NCI-H446 (cell line): ENCODE data around the gene PXDN.
"Not testable (repeated sequence)": the region's sequence is repeated elsewhere in the genome, so short reads cannot be mapped to it uniquely, and the experiment has no call there.

Source experiments
- DNase-seq, 2 experiments: peaks; one replicate each; lab custom pipeline; 2025; lab: John Stamatoyannopoulos, UW

Gene PXDN

DNA sequence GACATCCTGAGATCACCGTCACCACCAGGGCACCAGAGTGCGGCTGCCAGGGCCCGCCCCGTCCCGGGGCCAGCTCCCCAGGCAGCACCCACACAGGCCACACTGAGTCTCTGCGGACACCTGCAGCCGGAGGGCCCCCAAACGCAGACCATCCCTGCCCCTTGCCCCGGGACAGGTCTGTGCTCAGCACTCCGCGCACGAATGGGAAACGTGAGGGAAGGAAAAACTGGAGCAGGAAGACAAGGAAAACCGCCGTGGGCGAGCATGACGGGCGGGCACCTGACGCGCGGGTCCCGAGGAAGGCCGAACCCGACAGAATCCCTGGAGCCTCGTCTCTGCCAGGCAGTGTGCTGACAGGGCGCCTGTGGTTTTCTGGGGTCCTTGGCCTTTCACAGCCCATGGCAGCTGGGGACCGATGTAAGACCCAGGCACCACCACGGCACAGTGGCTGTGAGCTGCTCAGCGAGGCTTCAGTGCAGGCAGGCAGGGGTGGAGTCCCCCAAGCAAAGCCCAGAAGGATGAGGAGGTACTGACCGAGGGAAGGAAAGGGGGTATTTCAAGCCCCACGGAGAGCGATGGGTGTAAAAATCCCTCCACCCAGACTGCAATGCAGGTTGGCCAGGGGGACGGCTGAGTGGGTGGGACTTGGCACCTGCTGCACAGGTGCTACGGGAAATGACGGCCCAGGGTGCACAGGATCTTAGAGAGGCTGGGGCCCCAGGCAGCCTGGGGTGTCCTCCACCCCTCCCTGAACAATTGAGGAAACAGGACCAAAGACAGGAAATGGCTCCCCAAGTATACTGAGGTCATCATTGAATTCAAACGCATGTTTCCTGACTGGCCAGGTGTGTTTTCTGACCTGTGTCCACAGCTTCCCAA, 59.0 kb downstream of the PXDN start:
- DNase-seq, result no peak

DNA sequence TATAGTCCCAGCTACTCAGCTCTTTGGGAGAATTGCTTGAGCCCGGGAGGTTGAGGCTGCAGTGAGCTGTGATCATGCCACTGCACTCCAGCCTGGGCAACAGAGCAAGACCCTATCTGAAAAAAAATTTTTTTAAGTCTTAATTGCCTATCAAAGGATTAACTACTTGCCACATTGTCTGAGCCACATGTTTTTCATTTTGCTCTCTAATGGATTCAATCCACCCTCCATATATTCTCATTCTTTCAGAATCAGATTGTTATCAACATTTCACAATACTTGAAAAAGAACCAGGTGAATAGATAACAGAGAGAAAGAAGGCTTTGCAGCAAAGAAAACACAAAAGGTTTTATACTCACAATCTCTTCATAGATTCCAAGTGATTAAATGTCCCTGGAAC, 61.0 kb downstream of the PXDN start:
- no peak for DNase-seq

DNA sequence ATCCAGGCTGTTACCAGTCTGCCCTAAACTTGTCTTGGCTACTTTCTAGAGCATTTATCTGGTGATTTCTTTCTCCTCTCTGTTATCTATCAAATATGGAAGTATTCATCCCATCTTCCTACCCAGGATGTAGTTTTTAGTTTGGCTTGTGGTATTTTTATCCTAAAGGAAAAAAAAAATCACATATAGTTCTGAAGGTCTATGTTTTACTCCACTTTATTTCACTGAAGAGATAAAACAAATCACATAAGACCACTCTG, 62.2 kb downstream of the PXDN start:
- DNase-seq, result no peak

DNA sequence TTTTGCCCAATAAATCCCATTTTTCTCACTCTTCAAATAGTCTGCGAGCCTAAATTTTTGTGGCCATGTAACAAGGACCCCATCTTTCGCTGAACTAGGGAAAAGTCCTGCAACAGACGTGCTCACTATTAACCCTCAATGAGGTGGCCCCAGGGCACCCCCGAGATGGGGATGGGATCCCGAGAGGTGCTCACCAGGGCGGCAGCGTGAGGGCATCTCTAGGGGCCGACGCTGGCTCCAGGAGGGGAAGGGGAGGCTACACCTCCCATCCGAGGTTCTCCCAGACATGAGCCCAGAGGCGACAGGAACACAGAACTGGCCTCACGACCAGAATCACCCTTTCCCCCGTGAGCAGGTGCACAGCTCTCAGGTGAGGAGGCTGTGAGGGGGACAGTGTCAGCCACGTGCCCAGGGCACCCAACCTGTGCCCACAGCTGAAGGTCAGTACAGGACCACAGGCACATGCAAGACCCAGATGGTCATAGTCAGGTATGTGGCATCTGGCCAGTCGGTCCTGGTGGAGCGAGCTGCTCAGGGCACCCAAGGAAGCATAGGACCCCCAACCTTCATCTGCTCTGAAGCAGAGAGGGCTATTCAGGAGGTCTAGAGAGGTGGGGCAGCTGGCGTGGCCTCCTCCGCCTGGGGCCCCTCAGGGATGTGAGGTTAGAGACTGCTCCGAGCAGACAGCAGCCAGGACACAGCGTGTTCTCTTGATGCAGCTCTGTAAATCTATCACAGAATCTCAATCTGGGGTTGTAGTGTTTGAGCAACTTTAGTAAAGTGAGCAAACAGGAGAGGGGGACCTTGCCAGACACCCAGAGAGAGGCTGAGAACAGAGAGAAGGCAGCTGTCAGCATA, 62.8 kb downstream of the PXDN start:
- no peak for DNase-seq

DNA sequence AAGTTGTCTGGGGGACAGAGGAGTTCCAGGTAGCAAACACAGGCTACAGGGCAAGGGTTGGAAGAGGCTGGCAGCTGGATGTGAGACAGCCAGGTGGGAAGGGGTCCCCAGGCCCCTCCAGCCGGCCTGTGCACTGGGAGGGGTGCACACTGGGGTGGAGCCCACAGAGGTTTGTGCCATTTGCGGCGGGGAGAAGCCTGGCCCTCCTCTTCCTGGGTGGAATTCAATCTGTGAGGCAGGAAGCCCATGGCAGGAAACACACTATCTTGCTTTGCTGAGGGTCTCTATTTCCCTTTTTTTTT, 63.3 kb downstream of the PXDN start:
- no peak for DNase-seq

DNA sequence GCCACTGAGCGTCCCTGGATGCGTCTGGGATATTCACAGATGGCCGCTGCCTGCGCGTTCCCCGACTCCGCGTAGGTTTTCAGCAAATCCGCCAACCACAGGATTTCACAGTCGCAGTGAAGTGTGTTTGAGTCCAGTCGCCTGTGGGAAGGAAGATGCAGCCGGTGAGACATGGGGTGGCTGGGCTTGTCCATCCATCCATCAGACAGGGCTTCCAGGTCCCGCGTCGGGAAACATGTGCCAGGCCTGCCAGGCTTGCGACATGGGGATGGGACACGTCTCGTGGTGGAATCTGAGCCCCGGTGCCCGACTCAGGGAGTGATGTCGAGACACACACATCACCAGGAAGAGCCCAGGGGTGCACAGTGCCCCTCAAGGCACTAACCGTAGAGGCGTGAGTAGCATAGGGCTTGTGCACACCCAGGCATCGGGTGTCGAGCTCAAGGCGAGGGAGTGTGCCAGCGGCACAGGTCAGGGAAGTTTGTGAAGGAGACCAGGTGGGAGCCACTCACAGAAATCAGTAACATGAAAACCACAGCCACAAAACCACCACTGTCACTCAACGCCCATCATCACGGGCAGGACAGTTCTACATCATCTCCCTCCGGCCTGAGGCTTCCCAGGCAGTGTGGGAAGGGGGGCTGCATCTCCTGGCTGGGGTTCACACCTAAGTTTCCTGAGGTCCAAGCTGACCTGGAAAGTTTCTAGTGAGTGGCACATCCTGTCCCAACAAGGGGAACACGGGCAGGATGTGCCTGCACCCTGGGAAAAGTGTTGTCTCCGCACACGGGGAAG, 63.9 kb downstream of the PXDN start:
- no peak for DNase-seq

DNA sequence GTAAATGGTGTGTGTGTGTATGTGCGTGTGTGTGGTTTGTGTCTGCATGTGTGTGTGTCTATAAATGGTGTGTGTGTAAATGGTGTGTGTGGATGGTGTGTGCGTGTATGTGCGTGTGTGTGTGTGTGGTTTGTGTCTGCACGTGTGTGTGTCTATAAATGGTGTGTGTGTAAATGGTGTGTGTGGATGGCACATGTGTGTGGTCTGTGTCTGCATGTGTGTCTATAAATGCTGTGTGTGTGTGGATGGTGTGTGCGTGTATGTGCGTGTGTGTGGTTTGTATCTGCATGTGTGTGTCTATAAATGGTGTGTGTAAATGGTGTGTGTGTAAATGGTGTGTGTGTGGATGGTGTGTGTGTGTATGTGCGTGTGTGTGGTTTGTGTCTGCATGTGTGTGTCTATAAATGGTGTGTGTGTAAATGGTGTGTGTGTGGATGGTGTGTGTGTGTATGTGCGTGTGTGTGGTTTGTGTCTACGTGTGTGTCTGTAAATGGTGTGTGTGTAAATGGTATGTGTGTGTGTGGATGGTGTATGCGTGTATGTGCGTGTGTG, 64.8 kb downstream of the PXDN start:
- not testable (repeated sequence) for DNase-seq

DNA sequence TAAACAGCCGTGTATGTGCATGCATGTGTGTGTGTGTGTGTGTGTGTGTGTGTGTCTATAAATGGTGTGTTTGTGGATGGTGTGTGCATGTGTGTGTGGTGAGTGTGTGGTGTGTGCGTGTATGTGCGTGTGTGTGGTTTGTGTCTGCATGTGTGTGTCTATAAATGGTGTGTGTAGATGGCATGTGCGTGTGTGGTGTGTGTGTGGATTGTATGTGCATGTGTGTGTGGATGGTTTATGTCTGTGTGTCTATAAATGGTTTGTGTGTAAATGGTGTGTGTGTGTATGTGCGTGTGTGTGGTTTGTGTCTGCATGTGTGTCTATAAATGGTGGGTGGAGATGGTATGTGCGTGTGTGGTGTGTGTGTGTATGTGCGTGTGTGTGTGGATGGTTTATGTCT, 65.2 kb downstream of the PXDN start:
- DNase-seq, result not testable (repeated sequence)

DNA sequence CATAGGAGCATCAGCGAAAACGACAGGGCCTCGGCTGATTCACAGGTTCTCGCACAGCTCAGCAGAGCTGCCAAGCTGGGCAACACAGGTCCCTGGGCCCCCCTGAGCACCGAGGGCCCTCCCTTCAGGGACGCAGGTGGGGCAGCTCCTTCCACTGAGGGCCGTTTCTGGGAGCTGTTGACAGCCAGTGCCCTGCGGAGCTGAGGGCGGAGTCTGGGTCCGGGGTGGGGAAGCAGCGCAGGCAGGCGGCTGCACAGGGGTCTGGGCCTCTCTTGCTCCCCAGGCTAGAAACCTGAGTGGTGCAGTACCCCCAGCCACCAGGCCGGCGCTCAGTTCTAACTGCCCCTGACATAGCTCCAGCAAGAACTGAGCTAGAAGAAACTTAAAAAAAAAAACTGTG, 65.7 kb downstream of the PXDN start:
- no peak for DNase-seq

DNA sequence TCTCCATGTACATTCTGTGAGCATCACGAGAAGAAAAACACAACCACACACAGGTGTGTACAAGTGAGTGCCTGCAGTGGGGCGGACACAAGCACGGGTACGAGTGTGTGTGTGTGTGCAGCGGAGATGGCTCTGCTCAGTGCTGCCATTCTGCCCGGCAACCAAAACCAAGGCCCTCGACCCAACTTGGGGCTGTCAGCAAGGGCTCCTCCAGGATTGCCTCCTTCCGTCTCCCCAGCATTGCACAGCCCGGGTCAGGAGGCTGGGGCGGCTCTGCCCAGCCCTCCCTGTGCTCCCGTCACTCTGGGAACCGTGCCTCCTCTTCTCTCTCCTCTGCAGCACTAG, 66.5 kb downstream of the PXDN start:
- DNase-seq, result no peak

DNA sequence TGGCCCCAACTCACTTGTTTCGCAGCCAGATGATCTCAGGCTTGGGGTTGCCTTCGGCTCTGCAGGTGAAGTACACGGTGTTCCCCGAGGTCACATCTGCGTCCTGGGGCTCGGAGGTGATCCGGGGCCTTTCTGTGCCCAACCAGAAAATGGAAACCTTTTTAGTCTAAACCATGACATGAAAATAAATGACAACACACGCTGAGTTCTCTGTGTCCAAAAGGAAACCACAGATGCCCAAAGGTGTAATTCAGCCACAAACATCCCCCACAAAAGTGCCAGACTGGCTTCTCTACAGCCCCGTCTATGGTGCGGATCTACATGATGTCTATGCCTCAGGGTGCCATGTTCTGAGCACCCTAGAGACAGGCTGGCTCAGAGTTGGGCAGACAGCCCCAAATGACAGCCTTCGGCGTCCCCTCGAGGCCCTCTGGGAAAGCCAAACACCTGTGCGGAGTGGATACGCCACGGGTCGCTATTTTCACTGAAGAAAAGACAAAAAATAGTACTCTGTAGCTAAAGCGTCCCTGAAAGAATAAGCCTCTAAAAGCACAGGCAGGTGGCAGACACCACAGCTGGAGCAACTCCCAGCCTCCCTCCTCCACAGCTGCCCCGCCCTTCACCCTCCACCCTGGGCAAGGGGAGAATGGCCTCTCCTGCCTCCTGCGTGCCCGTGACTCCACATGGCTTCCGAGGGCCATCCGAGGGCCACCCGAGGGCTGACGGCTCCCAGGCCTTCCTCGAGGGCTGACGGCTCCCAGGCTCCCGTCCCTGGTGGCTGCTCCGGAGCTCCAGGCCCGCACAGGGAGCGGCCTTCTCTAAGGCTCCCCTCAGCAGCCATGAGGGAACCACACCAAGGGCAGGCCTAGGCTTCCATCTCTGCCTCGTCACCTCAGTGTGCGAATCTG, 67.1 kb downstream of the PXDN start:
- DNase-seq, result no peak

DNA sequence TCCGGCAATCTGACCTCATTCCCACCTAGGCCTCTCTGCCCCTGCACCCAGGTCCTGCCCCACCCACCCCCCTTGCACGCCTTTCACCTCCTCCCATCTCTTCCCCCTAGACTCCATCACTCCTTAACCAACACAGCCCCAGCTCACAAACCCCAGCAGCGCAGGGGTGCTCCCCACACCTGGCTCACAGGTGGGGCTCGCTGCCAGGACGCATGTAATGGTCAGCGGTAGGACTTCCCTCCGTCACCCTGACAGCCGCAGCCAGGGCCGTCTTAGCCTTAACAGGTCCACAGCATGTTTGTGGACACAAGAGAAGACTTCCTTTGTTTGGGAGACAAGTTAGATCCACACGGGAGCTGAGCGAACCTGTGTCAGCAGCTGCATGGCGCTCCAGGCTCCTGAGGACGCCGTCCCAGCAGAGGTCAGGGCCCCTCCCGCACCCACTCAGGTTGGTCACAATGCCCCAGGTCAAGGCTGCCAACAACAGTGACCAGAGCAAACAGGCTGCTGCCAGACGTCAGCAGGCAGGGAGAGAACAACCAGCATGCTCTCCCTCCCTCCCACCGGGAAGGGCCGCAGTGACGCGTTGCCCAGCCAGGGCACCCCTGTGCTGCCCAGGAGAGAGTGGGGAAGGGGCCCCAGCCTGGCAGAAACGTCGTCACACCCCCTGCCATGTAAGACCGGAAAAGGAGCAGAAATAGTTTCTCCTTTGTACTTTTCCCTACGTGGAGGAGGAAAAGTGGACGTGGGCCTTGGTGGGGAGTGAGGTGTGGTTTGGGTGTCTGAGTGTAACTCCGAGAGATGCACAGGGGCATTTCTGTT, 68.0 kb downstream of the PXDN start:
- DNase-seq, result no peak

DNA sequence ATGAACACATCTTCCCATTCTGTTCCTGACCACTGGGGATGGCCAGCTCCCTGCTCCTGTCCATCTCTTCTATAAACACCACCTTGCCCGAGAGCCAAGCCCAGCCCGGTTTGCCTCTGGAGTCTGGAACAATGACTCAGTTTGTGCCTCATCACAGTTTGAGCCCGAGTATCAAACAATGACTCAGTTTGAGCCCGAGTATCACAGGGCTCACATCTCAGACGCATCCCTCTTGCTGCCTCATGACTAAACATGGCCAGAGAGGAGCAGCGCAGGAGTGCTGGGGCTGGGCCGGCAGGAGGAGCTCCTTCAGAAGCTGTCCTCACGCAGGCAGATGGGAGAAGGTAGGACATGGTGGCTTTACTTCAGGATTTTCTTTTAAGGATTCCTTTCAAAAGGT, 68.7 kb downstream of the PXDN start:
- no peak for DNase-seq

DNA sequence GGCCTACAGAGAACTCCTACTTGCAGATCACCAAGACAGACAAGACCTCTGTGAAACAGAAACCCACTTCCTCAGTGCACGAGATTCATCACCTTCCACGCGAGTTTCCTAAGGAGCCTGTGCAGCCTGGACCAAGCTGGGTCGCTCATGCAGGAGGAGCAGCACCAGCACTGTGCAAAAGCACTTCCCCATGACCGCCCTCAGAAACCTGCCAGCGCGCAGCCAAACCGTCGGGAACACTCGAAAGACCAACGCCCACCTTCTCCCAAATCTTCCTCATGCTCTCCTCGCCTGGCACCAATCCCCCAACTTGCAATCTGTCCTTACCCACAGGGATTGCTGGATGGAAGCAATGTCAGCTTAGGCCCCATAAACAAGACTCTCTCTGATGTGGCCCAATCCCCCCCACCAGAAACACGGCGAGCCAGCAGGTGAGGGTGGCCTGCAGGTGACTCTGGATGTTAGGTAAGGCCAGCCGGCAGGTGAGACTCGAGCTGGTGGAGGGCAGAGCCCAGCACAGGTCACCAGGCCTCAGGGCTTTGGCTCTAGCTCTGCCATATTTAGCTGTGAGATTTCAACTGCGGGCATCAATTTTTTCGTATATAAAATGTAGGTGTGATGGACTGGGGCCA, 69.4 kb downstream of the PXDN start:
- no peak for DNase-seq

DNA sequence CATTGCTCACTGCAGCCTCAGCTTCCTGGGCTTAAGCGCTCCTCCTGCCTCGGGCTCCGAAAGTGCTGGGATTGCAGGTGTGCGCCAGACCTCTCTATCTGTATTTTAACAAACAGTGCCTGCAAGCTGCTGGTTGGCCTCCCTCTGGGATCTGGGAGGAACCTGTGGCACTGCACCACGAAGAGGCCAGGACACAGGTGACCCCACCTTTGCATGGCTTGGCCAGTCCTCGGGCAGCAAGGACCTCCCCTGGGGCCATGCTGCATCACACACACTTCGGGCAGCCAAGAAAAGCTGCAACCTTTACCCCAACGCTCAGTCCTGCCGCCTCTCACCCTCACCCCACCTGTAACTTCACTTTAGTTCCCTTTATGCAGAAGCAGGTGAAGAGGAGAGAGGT, 70.0 kb downstream of the PXDN start:
- DNase-seq, result no peak

DNA sequence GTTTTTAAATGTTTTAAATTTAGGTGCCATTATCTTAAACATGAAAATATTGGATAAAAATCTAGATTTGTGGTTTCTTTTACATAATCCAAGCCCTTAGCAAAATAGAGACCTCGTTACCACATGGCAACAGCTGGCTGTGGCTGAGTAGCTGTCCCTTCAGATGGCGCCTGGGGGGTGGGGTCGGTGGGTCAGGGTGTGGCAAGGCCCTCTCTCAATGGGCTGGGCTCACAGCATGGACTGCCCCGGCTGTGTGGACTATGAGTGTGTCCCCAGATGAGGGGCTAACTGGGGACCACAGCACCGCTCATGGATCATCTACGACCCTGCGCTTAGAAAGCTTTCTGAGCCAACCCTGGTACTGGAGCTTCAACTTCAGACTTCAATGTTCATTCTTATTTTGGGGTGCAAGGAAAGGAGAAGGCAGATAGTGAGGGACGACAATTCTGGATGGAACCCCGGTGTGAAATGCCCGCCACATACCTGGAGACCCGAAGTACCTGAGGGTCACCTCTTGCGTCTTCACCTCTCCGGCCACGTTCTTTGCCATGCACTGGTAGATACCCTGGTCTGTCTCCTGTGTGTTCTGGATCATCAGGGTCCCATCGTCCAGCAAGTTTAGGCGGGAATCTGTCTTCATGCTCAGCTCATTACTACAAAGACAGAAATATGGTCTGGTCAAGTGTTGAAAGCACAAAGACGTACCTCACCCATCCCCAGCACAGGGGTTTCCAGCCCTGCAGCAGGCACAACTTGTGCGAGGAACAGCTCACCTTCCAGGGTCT, 71.0 kb downstream of the PXDN start:
- DNase-seq, result no peak

DNA sequence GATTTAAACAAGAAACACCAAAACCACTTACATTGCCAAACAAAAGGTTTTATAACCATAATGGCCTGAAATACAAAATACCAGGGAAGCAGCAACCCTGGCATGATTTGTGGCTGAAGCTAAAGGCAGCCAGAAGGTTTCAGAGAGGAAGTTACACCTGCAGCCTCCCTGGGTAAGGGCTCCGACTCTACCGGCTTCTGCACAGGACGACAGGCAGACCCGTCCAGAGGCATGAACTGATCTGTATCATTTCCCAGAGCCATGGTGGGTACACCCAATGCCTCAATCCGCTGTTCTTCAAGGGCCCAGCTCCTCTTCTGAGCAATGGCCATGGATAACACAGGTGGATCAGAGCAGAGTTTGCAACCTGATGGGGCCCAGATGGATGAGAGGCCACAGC, 71.6 kb downstream of the PXDN start:
- DNase-seq, result no peak

DNA sequence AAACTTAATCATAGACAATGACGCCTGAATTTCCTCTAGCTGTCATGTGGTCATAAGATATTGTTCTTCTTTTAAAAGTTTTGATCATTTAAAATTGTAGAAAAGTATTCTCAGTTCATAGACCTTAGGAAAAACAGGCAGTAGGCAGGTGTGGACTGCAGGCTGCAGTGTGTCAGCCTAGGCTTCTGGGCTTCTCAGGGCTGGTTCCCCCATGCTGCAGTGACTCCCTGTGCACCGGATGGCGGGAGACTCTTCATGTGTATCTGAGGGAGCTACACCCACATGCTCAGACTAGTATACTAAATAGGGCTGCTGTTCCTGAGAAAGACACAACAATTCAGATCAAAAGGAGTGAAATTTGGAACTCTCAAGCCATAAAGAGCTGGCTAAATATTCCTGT, 72.4 kb downstream of the PXDN start:
- DNase-seq, result no peak

DNA sequence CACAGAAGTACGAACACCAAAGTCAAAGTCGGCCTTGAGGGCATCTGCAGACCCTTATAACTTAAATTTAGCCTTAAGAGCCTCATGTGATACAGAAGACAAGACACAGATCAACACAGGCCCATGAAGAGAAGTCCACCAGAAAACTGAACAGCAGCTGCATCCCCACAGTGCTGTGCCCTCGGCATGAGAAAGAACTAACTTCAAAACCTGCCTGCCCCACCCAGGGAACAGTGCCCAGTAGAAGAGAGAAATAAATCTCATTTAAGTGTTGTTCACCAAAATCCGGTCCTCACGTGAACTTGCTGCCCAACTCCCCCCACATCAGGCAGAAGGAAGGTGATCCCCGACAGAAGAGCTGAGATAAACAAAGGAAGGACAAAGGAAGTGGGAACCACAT, 73.7 kb downstream of the PXDN start:
- DNase-seq, result no peak
